NOMO-1 (cell line): ENCODE results near the gene GPR33.

Experiments
- DNase-seq, 2 experiments: peaks; one replicate each; lab custom pipeline; 2025; ENCODE audit not compliant: unreplicated experiment in 2 of 2; lab: John Stamatoyannopoulos, UW

GPR33 gene

GRCh38 chr14:31487886-31488285 is at the start of gene GPR33:
Gene GPR33 (minus strand): TSS chr14:31488039. CDS start chr14:31483965, 4,074 bp downstream.
- peak; percentile 79 to 91 for DNase-seq

- DNase-seq, result no peak
Observed at GRCh38 chr14:31536201-31536960, 48.5 kb upstream of the GPR33 start.

- no peak for DNase-seq
Observed at GRCh38 chr14:31530136-31530535, 42.3 kb upstream of the GPR33 start.

- DNase-seq, result no peak
Observed at GRCh38 chr14:31529053-31529452, 41.2 kb upstream of the GPR33 start.

GRCh38 chr14:31527546-31527945 is 39.7 kb upstream of the GPR33 start:
- no peak for DNase-seq

GRCh38 chr14:31527087-31527486 is 39.2 kb upstream of the GPR33 start:
- no peak for DNase-seq

- no peak for DNase-seq
Observed at GRCh38 chr14:31510855-31511254, 23.0 kb upstream of the GPR33 start.

- peak in 1 of 2 experiments; percentile 11 for DNase-seq
Observed at GRCh38 chr14:31510222-31510621, 22.4 kb upstream of the GPR33 start.

GRCh38 chr14:31508135-31508534 is 20.3 kb upstream of the GPR33 start:
- no peak for DNase-seq

GRCh38 chr14:31505411-31505810 is 17.6 kb upstream of the GPR33 start:
- no peak for DNase-seq

GRCh38 chr14:31501870-31502269 is 14.0 kb upstream of the GPR33 start:
- no peak for DNase-seq

- no peak for DNase-seq
Observed at GRCh38 chr14:31492759-31493498, 5.1 kb upstream of the GPR33 start.

- DNase-seq, result peak; percentile 21 to 93
Observed at GRCh38 chr14:31489691-31490090, 1.9 kb upstream of the GPR33 start.

- DNase-seq, result no peak
Observed at GRCh38 chr14:31486764-31487163, 1.1 kb downstream of the GPR33 start.

GRCh38 chr14:31484754-31485153 is 3.1 kb downstream of the GPR33 start:
- peak; percentile 50 to 91 for DNase-seq

- no peak for DNase-seq
Observed at GRCh38 chr14:31480156-31480555, 7.7 kb downstream of the GPR33 start.

GRCh38 chr14:31479027-31479426 is 8.8 kb downstream of the GPR33 start:
- DNase-seq, result no peak

- DNase-seq, result no peak
Observed at GRCh38 chr14:31477248-31477647, 10.6 kb downstream of the GPR33 start.

GRCh38 chr14:31476131-31476866 is 11.5 kb downstream of the GPR33 start:
- DNase-seq, result no peak

- DNase-seq, result no peak
Observed at GRCh38 chr14:31466554-31466953, 21.3 kb downstream of the GPR33 start.

GRCh38 chr14:31465111-31465510 is 22.7 kb downstream of the GPR33 start:
- DNase-seq, result no peak
